Left ventricle myocardium inferior (tissue), 1 donor: ENCODE results near the gene AAMP. TPM values are rescaled to one million over a fixed set of nuclear protein-coding genes. Genes with fewer than 3 reads are reported as not detected.

Experiments
- DNase-seq: peaks from one replicate; pipeline ENCODE4 v3.0.0-alpha.2; 2020
- H3K27ac ChIP-seq: fragments of 200-600 bp; replicated peaks from 2 replicates; pipeline ENCODE4 v1.8.0; 2021
- H3K27me3 ChIP-seq: fragments of 200-600 bp; 2 replicates; pipeline ENCODE4 v1.8.0; 2021; ENCODE audit warnings: low read depth
- H3K36me3 ChIP-seq: fragments of 200-600 bp; 2 replicates; pipeline ENCODE4 v1.8.0; 2021
- H3K4me1 ChIP-seq: fragments of 200-600 bp; 2 replicates; pipeline ENCODE4 v1.8.0; 2021
- H3K4me3 ChIP-seq: fragments of 200-600 bp; 2 replicates; pipeline ENCODE4 v1.8.0; 2021; ENCODE audit warnings: mild to moderate bottlenecking, moderate library complexity
- H3K9me3 ChIP-seq: fragments of 200-600 bp; replicated peaks from 2 replicates; pipeline ENCODE4 v1.8.0; 2021
- CTCF ChIP-seq: fragments of 200-600 bp; IDR thresholded peaks from 2 replicates; pipeline ENCODE4 v1.8.0; 2021; ENCODE audit warnings: antibody characterized with exemption, mild to moderate bottlenecking, borderline replicate concordance
- intact Hi-C: fragments of 100-400 bp; cut with micrococcal nuclease; formaldehyde crosslinking; loops from one replicate; pipeline ENCODE4 v1.11.0; 2022
- total RNA-seq: library from RNA; stranded (reverse); fragmentation: NEBNext Ultra II Directional; extraction: Animal tissue kit (Norgen Biotek cat#: 25700); gene quantifications from one replicate; pipeline ENCODE4 v1.2.1, GENCODE V29; 2021
- donor health status: DM: no; HTN: yes; CAD: no; lungs with severe emphysema.

AAMP gene
- total RNA-seq, 1 donor from 2014 or later = 50.5 TPM

- Histone ChIP-seq H3K27ac (peak overlapping the region; percentile 88), H3K4me3 (peak overlapping the region; percentile 95), H3K36me3 (peaks cover 53% of the 10 kb centered on the region), H3K4me1 (peaks cover 78% of the 10 kb centered on the region), H3K27me3 (no peaks in the 10 kb centered on the region), H3K9me3 (no peaks in the 10 kb centered on the region)
- DNase-seq = no peak
- TF ChIP-seq CTCF = no peak
- intact Hi-C loops = no loop called here
Measured at GRCh38 chr2:218270721-218271486, 967 bp upstream of the AAMP start.

GRCh38 chr2:218267259-218267658, 2.7 kb downstream of the AAMP start:
- H3K4me1 ChIP-seq = peaks cover 68% of the 10 kb centered on the region
- H3K27me3 ChIP-seq = no peaks in the 10 kb centered on the region
- TF ChIP-seq CTCF = no peak
- DNase-seq = no peak
- no peak overlapping the region for H3K27ac ChIP-seq
- intact Hi-C loops = no loop called here
- peaks cover 55% of the 10 kb centered on the region for H3K36me3 ChIP-seq
- H3K4me3 ChIP-seq = no peak overlapping the region
- no peaks in the 10 kb centered on the region for H3K9me3 ChIP-seq

GRCh38 chr2:218266316-218266979, 3.5 kb downstream of the AAMP start:
- TF ChIP-seq CTCF = no peak
- Histone ChIP-seq H3K27me3 (no peaks in the 10 kb centered on the region), H3K36me3 (peaks cover 55% of the 10 kb centered on the region), H3K4me1 (peaks cover 68% of the 10 kb centered on the region), H3K9me3 (no peaks in the 10 kb centered on the region), H3K27ac (no peak overlapping the region), H3K4me3 (no peak overlapping the region)
- no peak for DNase-seq
- intact Hi-C loops = no loop called here

GRCh38 chr2:218265626-218266025, 4.3 kb downstream of the AAMP start:
- no peak for DNase-seq
- Histone ChIP-seq H3K36me3 (peaks cover 55% of the 10 kb centered on the region), H3K27ac (no peak overlapping the region), H3K4me3 (no peak overlapping the region), H3K9me3 (no peaks in the 10 kb centered on the region), H3K27me3 (no peaks in the 10 kb centered on the region), H3K4me1 (peaks cover 68% of the 10 kb centered on the region)
- intact Hi-C loops = no loop called here
- no peak for TF ChIP-seq CTCF

- peaks cover 72% of the 10 kb centered on the region for H3K4me1 ChIP-seq
- TF ChIP-seq CTCF = no peak
- intact Hi-C loops = no loop called here
Measured at GRCh38 chr2:218264773-218265561, 5.0 kb downstream of the AAMP start.

More at GRCh38 chr2:218264773-218265561, 5.0 kb downstream of the AAMP start:
- no peak for DNase-seq
- Histone ChIP-seq H3K9me3 (no peaks in the 10 kb centered on the region), H3K4me3 (no peak overlapping the region), H3K36me3 (peaks cover 55% of the 10 kb centered on the region), H3K27ac (peak overlapping the region; percentile 27), H3K27me3 (no peaks in the 10 kb centered on the region)
